WTC11 (cell line): Measurements from ENCODE around the gene RGP1. TPM values are rescaled to one million over a fixed set of nuclear protein-coding genes. Genes with fewer than 3 reads are reported as not detected.

Experiments used
- ATAC-seq: fragments of 200-7000 bp; cut with Tn5 transposase; 2 replicates; pipeline ENCODE4 v1.10.0; 2021; ENCODE audit warnings: mild to moderate bottlenecking, moderate library complexity
- CTCF ChIA-PET: fragments of 300-600 bp; sonication (Branson Sonifier 250); formaldehyde crosslinking; loops from one replicate; lab custom pipeline; 2021; ENCODE audit warnings: antibody characterized with exemption; lab: Charles Lee
- POLR2A ChIA-PET: fragments of 350-600 bp; sonication (Branson Sonifier 250); formaldehyde crosslinking; loops from one replicate; lab custom pipeline; 2021; ENCODE audit warnings: antibody characterized with exemption; lab: Charles Lee
- DNase-seq: peaks from one replicate; pipeline ENCODE4 v3.0.0; 2021; ENCODE audit warnings: low spot score
- H3K27ac Mint-ChIP-seq: 2 replicates; pipeline ENCODE4 v1.8.0; 2021; ENCODE audit warnings: mixed read lengths
- H3K27me3 Mint-ChIP-seq: 2 replicates; pipeline ENCODE4 v1.8.0; 2021; ENCODE audit warnings: low read depth, mild to moderate bottlenecking, moderate library complexity, mixed read lengths
- H3K36me3 Mint-ChIP-seq: 2 replicates; pipeline ENCODE4 v1.8.0; 2021; ENCODE audit warnings: mixed read lengths
- H3K4me1 Mint-ChIP-seq: 2 replicates; pipeline ENCODE4 v1.8.0; 2022; ENCODE audit warnings: mixed read lengths
- H3K4me3 Mint-ChIP-seq: 2 replicates; pipeline ENCODE4 v1.8.0; 2021; ENCODE audit warnings: mild to moderate bottlenecking, moderate library complexity, mixed read lengths
- H3K9me3 Mint-ChIP-seq: 2 replicates; pipeline ENCODE4 v1.8.0; 2021; ENCODE audit warnings: mixed read lengths
- ATF1 ChIP-seq: sonication (generic); formaldehyde crosslinking; IDR thresholded peaks from 2 replicates; pipeline ENCODE4 v1.8.1; 2023; ENCODE audit warnings: mild to moderate bottlenecking, moderate library complexity, missing genetic modification reagents
- CBFB ChIP-seq: sonication (generic); formaldehyde crosslinking; IDR thresholded peaks from 2 replicates; pipeline ENCODE4 v1.8.1; 2022; ENCODE audit warnings: mild to moderate bottlenecking, low read depth, missing genetic modification reagents
- CREB1 ChIP-seq: sonication (generic); formaldehyde crosslinking; IDR thresholded peaks from 2 replicates; pipeline ENCODE4 v1.8.0; 2023; ENCODE audit warnings: mild to moderate bottlenecking, missing genetic modification reagents
- CREM ChIP-seq: sonication (generic); formaldehyde crosslinking; IDR thresholded peaks from 2 replicates; pipeline ENCODE4 v1.8.1; 2022; ENCODE audit warnings: mild to moderate bottlenecking, missing genetic modification reagents, moderate library complexity
- NFATC4 ChIP-seq: fragments of 250-450 bp; sonication (Bioruptor Pico); IDR thresholded peaks from 2 replicates; pipeline ENCODE4 v1.9.0; 2021; ENCODE audit warnings: mild to moderate bottlenecking
- PRRX2 ChIP-seq: fragments of 250-450 bp; sonication (Bioruptor Pico); IDR thresholded peaks from 2 replicates; pipeline ENCODE4 v1.8.0; 2021; ENCODE audit warnings: mild to moderate bottlenecking
- TEAD1 ChIP-seq: sonication (generic); formaldehyde crosslinking; IDR thresholded peaks from 2 replicates; pipeline ENCODE4 v1.8.0; 2022; ENCODE audit warnings: mild to moderate bottlenecking, missing genetic modification reagents
- ZNF263 ChIP-seq: sonication (generic); formaldehyde crosslinking; IDR thresholded peaks from 2 replicates; pipeline ENCODE4 v1.8.1; 2022; ENCODE audit warnings: low read depth, mild to moderate bottlenecking, moderate library complexity, missing genetic modification reagents
- total RNA-seq: library from RNA; stranded (reverse); gene quantifications from 3 replicates; pipeline ENCODE4 v1.2.3, GENCODE V29; 2021
- TF ChIP-seq, protein P1 (sequence below): fragments of 200-600 bp; IDR thresholded peaks from 2 replicates; pipeline ENCODE4 v1.8.0; 2022; ENCODE audit warnings: antibody characterized with exemption
- TF ChIP-seq, protein P2 (sequence below): sonication (generic); formaldehyde crosslinking; IDR thresholded peaks from 2 replicates; pipeline ENCODE4 v1.8.1; 2023; ENCODE audit warnings: mild to moderate bottlenecking, missing genetic modification reagents, borderline replicate concordance
- TF ChIP-seq, protein P3 (sequence below): fragments of 250-450 bp; sonication (Bioruptor Pico); IDR thresholded peaks from 2 replicates; pipeline ENCODE4 v2.1.2; 2022; ENCODE audit warnings: mild to moderate bottlenecking, moderate library complexity
- TF ChIP-seq, protein P4 (sequence below): sonication (generic); formaldehyde crosslinking; IDR thresholded peaks from 2 replicates; pipeline ENCODE4 v1.8.0; 2022; ENCODE audit warnings: mild to moderate bottlenecking, missing genetic modification reagents
- TF ChIP-seq, protein P5 (sequence below): sonication (generic); formaldehyde crosslinking; IDR thresholded peaks from 2 replicates; pipeline ENCODE4 v1.8.1; 2023; ENCODE audit warnings: mild to moderate bottlenecking, missing genetic modification reagents, moderate library complexity
- TF ChIP-seq, protein P6 (sequence below): sonication (generic); formaldehyde crosslinking; IDR thresholded peaks from 2 replicates; pipeline ENCODE4 v1.8.0; 2023; ENCODE audit warnings: missing genetic modification reagents

RGP1 gene
- total RNA-seq, 1 experiment from 2014 or later, result 30.0 TPM

DNA sequence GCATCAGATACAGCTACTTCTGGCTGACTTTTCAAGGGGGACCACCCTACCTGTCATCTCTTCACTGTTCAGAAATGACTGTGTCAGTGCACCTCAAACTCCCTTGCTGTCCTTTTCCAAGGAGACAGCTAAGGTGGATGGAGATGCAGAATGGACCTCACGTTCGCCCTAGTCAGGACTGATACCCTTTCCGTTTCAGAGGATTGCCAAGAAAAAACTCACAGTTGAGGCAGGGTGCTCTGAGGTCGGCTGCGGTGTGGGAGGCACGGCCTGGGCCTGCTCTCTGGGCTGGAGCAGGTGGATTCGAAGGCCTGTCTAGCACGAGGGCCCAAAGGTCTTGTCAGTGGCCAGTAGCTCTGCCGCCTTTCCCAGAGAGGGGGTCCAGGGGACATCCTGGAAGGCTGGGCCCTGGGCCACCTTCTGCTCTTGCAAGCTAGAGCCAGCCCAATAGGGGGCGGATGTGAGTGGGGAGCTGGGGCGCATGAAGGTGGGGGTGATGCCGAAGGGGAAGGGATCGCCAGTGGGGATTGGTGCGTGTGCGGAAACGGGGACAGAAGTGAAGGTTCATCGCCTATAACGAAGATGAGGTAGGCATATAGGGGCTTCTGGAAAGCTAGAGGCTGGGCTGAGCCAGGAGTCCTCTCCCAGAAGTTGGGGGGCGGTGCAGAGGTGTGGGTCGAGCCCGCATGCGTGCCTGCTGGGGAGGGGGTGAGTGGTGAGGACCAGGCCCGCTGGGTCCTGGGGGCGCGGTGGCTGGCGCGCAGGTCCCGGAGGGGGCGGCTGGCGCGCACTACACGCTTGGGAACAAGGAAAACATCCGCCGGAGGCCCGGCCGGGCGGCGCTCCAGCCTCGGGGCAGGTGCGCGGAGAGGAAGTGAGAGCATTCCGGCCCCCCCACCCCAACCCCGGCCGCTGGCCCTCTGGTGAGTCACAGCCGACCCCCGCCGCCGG, 7.5 kb downstream of the RGP1 start (continued):
- TF ChIP-seq, protein P1, sequence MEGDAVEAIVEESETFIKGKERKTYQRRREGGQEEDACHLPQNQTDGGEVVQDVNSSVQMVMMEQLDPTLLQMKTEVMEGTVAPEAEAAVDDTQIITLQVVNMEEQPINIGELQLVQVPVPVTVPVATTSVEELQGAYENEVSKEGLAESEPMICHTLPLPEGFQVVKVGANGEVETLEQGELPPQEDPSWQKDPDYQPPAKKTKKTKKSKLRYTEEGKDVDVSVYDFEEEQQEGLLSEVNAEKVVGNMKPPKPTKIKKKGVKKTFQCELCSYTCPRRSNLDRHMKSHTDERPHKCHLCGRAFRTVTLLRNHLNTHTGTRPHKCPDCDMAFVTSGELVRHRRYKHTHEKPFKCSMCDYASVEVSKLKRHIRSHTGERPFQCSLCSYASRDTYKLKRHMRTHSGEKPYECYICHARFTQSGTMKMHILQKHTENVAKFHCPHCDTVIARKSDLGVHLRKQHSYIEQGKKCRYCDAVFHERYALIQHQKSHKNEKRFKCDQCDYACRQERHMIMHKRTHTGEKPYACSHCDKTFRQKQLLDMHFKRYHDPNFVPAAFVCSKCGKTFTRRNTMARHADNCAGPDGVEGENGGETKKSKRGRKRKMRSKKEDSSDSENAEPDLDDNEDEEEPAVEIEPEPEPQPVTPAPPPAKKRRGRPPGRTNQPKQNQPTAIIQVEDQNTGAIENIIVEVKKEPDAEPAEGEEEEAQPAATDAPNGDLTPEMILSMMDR, result 0 out of 2 replicates have a peak, but pooled peaks have one; percentile 18

DNA sequence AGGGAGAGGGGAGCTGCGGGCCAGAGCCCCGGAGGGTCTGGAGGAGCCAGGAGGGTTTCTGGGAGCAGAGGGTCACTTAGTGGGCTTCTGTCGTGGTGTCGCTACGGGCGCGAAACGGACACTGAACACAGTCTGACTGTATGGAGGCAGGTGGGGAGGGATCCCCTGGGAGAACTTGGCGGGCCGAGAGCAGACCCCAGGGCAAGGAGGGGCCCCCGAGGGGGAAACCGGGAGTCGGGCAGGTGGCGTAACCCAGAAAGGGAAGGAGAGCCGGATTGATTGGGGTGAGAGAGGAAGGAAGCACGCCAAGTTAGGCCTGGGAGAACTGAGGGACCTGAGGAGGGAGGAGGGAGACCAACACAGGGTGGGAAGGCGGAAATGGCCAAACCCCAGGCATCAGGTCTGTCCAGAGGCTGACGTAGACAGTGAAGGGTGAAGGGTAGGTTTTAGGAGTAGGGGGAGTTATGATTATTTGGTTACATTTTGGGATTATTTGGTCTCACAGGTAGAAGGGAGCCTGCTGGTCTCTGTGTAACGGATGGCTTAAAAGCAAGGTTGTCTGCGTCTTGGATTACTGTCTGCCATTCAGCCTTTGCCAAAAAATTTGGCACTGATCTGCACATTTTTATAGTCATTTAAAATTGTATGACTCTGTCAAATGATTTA, 8.3 kb downstream of the RGP1 start:
- DNase-seq (no peak), ATAC-seq (peak; percentile 76)
- Mint-ChIP-seq H3K27me3 (no peaks in the 10 kb centered on the region), H3K4me1 (peaks cover 32% of the 10 kb centered on the region), H3K27ac (peak overlapping the region; percentile 97), H3K4me3 (peak overlapping the region; percentile 89), H3K9me3 (no peaks in the 10 kb centered on the region), H3K36me3 (peaks cover 15% of the 10 kb centered on the region)
- ChIA-PET POLR2A (interaction anchor here (0.7 to 1.8 kb wide), 6 partner anchors 14 to 1067 kb away, joined by 3 to 13 read pairs (median 4); partner anchors contain the start of genes CREB3, RMRP, TLN1 and TPM2), CTCF (interaction anchor here (0.6 to 3.1 kb wide), 28 partner anchors 8 to 1616 kb away, joined by 3 to 27 read pairs (median 6); partner anchors contain the start of genes ARHGEF39, CCDC107, CREB3 and FAM221B)
- TF ChIP-seq, protein P2, sequence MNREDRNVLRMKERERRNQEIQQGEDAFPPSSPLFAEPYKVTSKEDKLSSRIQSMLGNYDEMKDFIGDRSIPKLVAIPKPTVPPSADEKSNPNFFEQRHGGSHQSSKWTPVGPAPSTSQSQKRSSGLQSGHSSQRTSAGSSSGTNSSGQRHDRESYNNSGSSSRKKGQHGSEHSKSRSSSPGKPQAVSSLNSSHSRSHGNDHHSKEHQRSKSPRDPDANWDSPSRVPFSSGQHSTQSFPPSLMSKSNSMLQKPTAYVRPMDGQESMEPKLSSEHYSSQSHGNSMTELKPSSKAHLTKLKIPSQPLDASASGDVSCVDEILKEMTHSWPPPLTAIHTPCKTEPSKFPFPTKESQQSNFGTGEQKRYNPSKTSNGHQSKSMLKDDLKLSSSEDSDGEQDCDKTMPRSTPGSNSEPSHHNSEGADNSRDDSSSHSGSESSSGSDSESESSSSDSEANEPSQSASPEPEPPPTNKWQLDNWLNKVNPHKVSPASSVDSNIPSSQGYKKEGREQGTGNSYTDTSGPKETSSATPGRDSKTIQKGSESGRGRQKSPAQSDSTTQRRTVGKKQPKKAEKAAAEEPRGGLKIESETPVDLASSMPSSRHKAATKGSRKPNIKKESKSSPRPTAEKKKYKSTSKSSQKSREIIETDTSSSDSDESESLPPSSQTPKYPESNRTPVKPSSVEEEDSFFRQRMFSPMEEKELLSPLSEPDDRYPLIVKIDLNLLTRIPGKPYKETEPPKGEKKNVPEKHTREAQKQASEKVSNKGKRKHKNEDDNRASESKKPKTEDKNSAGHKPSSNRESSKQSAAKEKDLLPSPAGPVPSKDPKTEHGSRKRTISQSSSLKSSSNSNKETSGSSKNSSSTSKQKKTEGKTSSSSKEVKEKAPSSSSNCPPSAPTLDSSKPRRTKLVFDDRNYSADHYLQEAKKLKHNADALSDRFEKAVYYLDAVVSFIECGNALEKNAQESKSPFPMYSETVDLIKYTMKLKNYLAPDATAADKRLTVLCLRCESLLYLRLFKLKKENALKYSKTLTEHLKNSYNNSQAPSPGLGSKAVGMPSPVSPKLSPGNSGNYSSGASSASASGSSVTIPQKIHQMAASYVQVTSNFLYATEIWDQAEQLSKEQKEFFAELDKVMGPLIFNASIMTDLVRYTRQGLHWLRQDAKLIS (CRISPR knock-in tag), result 0 out of 2 replicates have a peak, but pooled peaks have one; percentile 1
- TF ChIP-seq, protein P3, sequence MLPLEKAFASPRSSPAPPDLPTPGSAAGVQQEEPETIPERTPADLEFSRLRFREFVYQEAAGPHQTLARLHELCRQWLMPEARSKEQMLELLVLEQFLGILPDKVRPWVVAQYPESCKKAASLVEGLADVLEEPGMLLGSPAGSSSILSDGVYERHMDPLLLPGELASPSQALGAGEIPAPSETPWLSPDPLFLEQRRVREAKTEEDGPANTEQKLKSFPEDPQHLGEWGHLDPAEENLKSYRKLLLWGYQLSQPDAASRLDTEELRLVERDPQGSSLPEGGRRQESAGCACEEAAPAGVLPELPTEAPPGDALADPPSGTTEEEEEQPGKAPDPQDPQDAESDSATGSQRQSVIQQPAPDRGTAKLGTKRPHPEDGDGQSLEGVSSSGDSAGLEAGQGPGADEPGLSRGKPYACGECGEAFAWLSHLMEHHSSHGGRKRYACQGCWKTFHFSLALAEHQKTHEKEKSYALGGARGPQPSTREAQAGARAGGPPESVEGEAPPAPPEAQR (CRISPR knock-in tag), result no peak
- no peak for TF ChIP-seq ATF1 (CRISPR knock-in tag)
- 0 out of 2 replicates have a peak, but pooled peaks have one; percentile 25 for TF ChIP-seq CREB1 (CRISPR knock-in tag)
- TF ChIP-seq, protein P4, sequence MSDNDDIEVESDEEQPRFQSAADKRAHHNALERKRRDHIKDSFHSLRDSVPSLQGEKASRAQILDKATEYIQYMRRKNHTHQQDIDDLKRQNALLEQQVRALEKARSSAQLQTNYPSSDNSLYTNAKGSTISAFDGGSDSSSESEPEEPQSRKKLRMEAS (CRISPR knock-in tag), result 0 out of 2 replicates have a peak, but pooled peaks have one; percentile 3
- TF ChIP-seq ZNF263 (CRISPR knock-in tag), result 0 out of 2 replicates have a peak, but pooled peaks have one; percentile 34
- TF ChIP-seq TEAD1, result 0 out of 2 replicates have a peak, but pooled peaks have one; percentile 9

DNA sequence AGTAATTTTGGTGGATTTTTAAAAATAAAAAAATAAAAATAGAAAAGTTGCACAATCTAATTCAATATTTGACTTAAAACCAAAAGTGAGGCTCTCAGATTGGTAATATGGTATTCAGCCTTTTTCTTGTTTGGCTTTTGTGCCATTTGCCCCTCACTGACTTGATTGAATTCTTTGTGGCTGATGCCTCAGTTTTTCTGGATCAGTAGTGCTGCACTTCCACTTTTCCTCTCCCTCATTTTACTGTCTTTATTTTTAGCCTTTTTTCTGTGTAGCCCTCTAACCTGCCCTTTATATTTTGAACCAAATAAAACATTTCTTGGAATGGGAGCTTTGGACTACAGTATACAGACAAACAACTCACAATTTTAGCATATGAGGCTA, 8.8 kb downstream of the RGP1 start:
- Mint-ChIP-seq H3K4me3 (peak overlapping the region; percentile 89), H3K4me1 (peaks cover 37% of the 10 kb centered on the region), H3K27ac (no peak overlapping the region; the same call in 1 of the 2 replicates), H3K36me3 (peaks cover 13% of the 10 kb centered on the region), H3K27me3 (no peaks in the 10 kb centered on the region), H3K9me3 (no peaks in the 10 kb centered on the region)
- no peak for ATAC-seq
- POLR2A ChIA-PET, result no interaction called here
- DNase-seq, result no peak
- no peak for TF ChIP-seq CREM (CRISPR knock-in tag)
- TF ChIP-seq, protein P5, sequence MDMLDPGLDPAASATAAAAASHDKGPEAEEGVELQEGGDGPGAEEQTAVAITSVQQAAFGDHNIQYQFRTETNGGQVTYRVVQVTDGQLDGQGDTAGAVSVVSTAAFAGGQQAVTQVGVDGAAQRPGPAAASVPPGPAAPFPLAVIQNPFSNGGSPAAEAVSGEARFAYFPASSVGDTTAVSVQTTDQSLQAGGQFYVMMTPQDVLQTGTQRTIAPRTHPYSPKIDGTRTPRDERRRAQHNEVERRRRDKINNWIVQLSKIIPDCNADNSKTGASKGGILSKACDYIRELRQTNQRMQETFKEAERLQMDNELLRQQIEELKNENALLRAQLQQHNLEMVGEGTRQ (CRISPR knock-in tag), result no peak
- TF ChIP-seq PRRX2 (CRISPR knock-in tag), result no peak
- no peak for TF ChIP-seq CBFB
- no peak for TF ChIP-seq NFATC4
- TF ChIP-seq, protein P6, sequence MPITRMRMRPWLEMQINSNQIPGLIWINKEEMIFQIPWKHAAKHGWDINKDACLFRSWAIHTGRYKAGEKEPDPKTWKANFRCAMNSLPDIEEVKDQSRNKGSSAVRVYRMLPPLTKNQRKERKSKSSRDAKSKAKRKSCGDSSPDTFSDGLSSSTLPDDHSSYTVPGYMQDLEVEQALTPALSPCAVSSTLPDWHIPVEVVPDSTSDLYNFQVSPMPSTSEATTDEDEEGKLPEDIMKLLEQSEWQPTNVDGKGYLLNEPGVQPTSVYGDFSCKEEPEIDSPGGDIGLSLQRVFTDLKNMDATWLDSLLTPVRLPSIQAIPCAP, result no peak
- CTCF ChIA-PET, result no interaction called here
